ENCODE measurements around the gene EXPH5. TPM values are rescaled to one million over a fixed set of nuclear protein-coding genes. Genes with fewer than 3 reads are reported as not detected.

The EXPH5 gene
- total RNA-seq, 1 experiment from 2014 or later: 13.5 TPM

GRCh38 chr11:108500169-108500568 is 93.4 kb downstream of the EXPH5 start:
- H2AFZ ChIP-seq (ENCODE audit: low read length): no peak overlapping the region
- no peaks in the 10 kb centered on the region for H4K20me1 ChIP-seq (ENCODE audit: low read length)
- BruUV-seq (replicated peaks): no TSS peak
- H3K4me1 ChIP-seq (ENCODE audit: insufficient read depth, low read length): peaks cover 29% of the 10 kb centered on the region
- TF ChIP-seq EZH2 (IDR thresholded peaks at IDR 0.05; ENCODE audit: low read length, unreplicated experiment): no peak
- TF ChIP-seq, protein P1, sequence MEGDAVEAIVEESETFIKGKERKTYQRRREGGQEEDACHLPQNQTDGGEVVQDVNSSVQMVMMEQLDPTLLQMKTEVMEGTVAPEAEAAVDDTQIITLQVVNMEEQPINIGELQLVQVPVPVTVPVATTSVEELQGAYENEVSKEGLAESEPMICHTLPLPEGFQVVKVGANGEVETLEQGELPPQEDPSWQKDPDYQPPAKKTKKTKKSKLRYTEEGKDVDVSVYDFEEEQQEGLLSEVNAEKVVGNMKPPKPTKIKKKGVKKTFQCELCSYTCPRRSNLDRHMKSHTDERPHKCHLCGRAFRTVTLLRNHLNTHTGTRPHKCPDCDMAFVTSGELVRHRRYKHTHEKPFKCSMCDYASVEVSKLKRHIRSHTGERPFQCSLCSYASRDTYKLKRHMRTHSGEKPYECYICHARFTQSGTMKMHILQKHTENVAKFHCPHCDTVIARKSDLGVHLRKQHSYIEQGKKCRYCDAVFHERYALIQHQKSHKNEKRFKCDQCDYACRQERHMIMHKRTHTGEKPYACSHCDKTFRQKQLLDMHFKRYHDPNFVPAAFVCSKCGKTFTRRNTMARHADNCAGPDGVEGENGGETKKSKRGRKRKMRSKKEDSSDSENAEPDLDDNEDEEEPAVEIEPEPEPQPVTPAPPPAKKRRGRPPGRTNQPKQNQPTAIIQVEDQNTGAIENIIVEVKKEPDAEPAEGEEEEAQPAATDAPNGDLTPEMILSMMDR (conservative IDR thresholded peaks at IDR 0.05; ENCODE audit: low read depth, low read length): no peak
- TF ChIP-seq EZH2phosphoT487 (IDR thresholded peaks at IDR 0.05; ENCODE audit: borderline replicate concordance, low read length): no peak
- H3K79me2 ChIP-seq (ENCODE audit: low read length): peaks cover 14% of the 10 kb centered on the region
- H3K27me3 ChIP-seq (ENCODE audit: low read length): no peaks in the 10 kb centered on the region
- no peak overlapping the region for H3K4me3 ChIP-seq (ENCODE audit: low read length)
- H3K9me3 ChIP-seq (ENCODE audit: low read length): no peaks in the 10 kb centered on the region
- H3K9me2 ChIP-seq (replicated peaks; ENCODE audit: low read length): no peaks in the 10 kb centered on the region
- no peaks in the 10 kb centered on the region for H3K36me3 ChIP-seq (ENCODE audit: low read depth, low read length)
- H3K4me2 ChIP-seq (ENCODE audit: low read length): no peak overlapping the region
- DNase-seq (no peak), ATAC-seq (no peak)
- H3F3A ChIP-seq (ENCODE audit: low read length, unreplicated experiment): peaks cover 6% of the 10 kb centered on the region
- POLR2A ChIA-PET (ENCODE audit: unreplicated experiment): no interaction called here
- H3K27ac ChIP-seq (ENCODE audit: low read length): no peak overlapping the region
- H3K9ac ChIP-seq (ENCODE audit: low read length): no peak overlapping the region
- intact Hi-C loops (cut with micrococcal nuclease): no loop called here
- CTCF ChIA-PET: no interaction called here

DNA sequence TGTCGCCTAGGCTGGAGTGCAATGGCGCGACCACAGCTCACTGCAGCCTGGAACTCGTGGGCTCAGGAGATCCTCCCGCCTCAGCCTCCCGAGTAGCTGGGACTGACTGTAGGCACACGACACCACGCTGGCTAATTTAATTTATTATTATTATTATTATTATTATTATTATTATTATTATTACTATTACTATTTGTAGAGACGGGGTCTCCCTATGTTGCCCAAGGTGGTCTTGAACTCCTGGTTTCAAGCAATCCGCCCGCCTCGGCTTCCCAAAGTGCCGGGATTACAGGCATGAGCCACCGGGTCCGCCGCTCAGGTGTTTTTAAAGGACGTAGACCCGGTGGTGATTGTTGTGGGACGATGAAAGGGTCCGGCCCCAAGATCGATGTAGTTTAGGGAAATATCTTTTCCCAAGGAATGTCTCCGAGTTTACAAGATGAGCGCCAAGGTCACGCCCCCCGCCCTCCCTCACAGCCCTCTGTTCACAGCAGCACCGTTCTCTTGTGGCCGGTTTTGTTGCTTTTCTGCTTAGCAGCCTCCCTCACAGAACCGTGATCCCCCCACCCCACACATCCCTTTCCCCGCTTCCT is 94.7 kb downstream of the EXPH5 start:
- ATAC-seq: no peak
- H3F3A ChIP-seq (ENCODE audit: low read length, unreplicated experiment): peaks cover 6% of the 10 kb centered on the region
- H3K4me1 ChIP-seq (ENCODE audit: insufficient read depth, low read length): peaks cover 29% of the 10 kb centered on the region
- no peaks in the 10 kb centered on the region for H3K27me3 ChIP-seq (ENCODE audit: low read length)
- H3K9me3 ChIP-seq (ENCODE audit: low read length): no peaks in the 10 kb centered on the region
- TF ChIP-seq EZH2 (IDR thresholded peaks at IDR 0.05; ENCODE audit: low read length, unreplicated experiment): no peak
- BruUV-seq (replicated peaks): no TSS peak
- H3K27ac ChIP-seq (ENCODE audit: low read length): peak overlapping the region; percentile 87
- no peaks in the 10 kb centered on the region for H4K20me1 ChIP-seq (ENCODE audit: low read length)
- no peaks in the 10 kb centered on the region for H3K9me2 ChIP-seq (replicated peaks; ENCODE audit: low read length)
- H3K4me2 ChIP-seq (ENCODE audit: low read length): peak overlapping the region; percentile 85
- H3K79me2 ChIP-seq (ENCODE audit: low read length): peaks cover 19% of the 10 kb centered on the region
- DNase-seq: no peak
- CTCF ChIA-PET: no interaction called here
- POLR2A ChIA-PET (ENCODE audit: unreplicated experiment): no interaction called here
- peak overlapping the region; percentile 68 for H3K4me3 ChIP-seq (ENCODE audit: low read length)
- H3K9ac ChIP-seq (ENCODE audit: low read length): peak overlapping the region; percentile 91
- peak overlapping the region; percentile 91 for H2AFZ ChIP-seq (ENCODE audit: low read length)
- H3K36me3 ChIP-seq (ENCODE audit: low read depth, low read length): no peaks in the 10 kb centered on the region
- intact Hi-C loops (cut with micrococcal nuclease): loop anchor here (1.0 to 5.0 kb wide), 3 partner anchors 82 to 277 kb away; partner anchors contain the start of genes ATM, EXPH5 and NPAT

GRCh38 chr11:108498046-108498815 is 95.3 kb downstream of the EXPH5 start, which contains the start of gene POGLUT3:
Gene POGLUT3, minus strand, starts transcription at chr11:108498384. Its CDS starts 18 bp downstream, at chr11:108498366.
- Histone ChIP-seq H3K79me2 (ENCODE audit: low read length) (peaks cover 22% of the 10 kb centered on the region), H3K27me3 (ENCODE audit: low read length) (no peaks in the 10 kb centered on the region), H3K9ac (ENCODE audit: low read length) (peak within 1 kb of the TSS; percentile 91), H3K36me3 (ENCODE audit: low read depth, low read length) (no peaks in the 10 kb centered on the region), H3K4me1 (ENCODE audit: insufficient read depth, low read length) (peaks cover 29% of the 10 kb centered on the region), H3K9me2 (replicated peaks; ENCODE audit: low read length) (no peaks in the 10 kb centered on the region), H4K20me1 (ENCODE audit: low read length) (no peaks in the 10 kb centered on the region), H3K9me3 (ENCODE audit: low read length) (no peaks in the 10 kb centered on the region), H3K4me3 (ENCODE audit: low read length) (peak within 1 kb of the TSS; percentile 68), H3F3A (ENCODE audit: low read length, unreplicated experiment) (peaks cover 6% of the 10 kb centered on the region), H3K4me2 (ENCODE audit: low read length) (peak within 1 kb of the TSS; percentile 85), H3K27ac (ENCODE audit: low read length) (peak within 1 kb of the TSS; percentile 87), H2AFZ (ENCODE audit: low read length) (peak within 1 kb of the TSS; percentile 91)
- intact Hi-C loops (cut with micrococcal nuclease): loop anchor here (1.0 to 5.0 kb wide), 3 partner anchors 81 to 276 kb away; partner anchors contain the start of genes ATM, EXPH5 and NPAT
- ATAC-seq (peak; percentile 55), DNase-seq (peak; percentile 67)
- TF ChIP-seq EZH2 (IDR thresholded peaks at IDR 0.05; ENCODE audit: low read length, unreplicated experiment) (no peak), EZH2phosphoT487 (IDR thresholded peaks at IDR 0.05; ENCODE audit: borderline replicate concordance, low read length) (no peak)
- TF ChIP-seq, protein P1 (conservative IDR thresholded peaks at IDR 0.05; ENCODE audit: low read depth, low read length): no peak
- ChIA-PET CTCF (no interaction called here), POLR2A (ENCODE audit: unreplicated experiment) (interaction anchor here (0.6 kb wide), 1 partner anchor 45 kb away, joined by 3 read pairs; no protein-coding TSS in a partner anchor)
- BruUV-seq (replicated peaks): no TSS peak
